H9 (cell line): ENCODE results near the gene FAM193A. TPM values are rescaled to one million over a fixed set of nuclear protein-coding genes. Genes with fewer than 3 reads are reported as not detected.

Source experiments
- DNase-seq: peaks from one replicate; pipeline ENCODE4 v3.0.0-alpha.2; 2017
- H2AFZ ChIP-seq: one replicate; pipeline ENCODE4 v1.6.1; 2013; ENCODE audit warnings: mild to moderate bottlenecking, low read length, control low read depth, moderate library complexity
- H2AK5ac ChIP-seq: 2 replicates; pipeline ENCODE4 v1.6.1; 2013; ENCODE audit warnings: low read length, control low read depth, mixed read lengths; ENCODE audit not compliant: insufficient read length
- H2BK120ac ChIP-seq: one replicate; pipeline ENCODE4 v1.6.1; 2013; ENCODE audit warnings: low read depth, mild to moderate bottlenecking, low read length, control low read depth, inconsistent platforms; ENCODE audit not compliant: poor library complexity, severe bottlenecking
- H2BK12ac ChIP-seq: 2 replicates; pipeline ENCODE4 v1.6.1; 2013; ENCODE audit warnings: low read length, control low read depth, mixed read lengths, low read depth; ENCODE audit not compliant: insufficient read length
- H2BK15ac ChIP-seq: 2 replicates; pipeline ENCODE4 v1.6.1; 2013; ENCODE audit warnings: low read depth, low read length, control low read depth
- H2BK20ac ChIP-seq: one replicate; pipeline ENCODE4 v1.6.1; 2013; ENCODE audit warnings: low read depth, mild to moderate bottlenecking, low read length, control low read depth, inconsistent platforms; ENCODE audit not compliant: poor library complexity, severe bottlenecking
- H2BK5ac ChIP-seq: 2 replicates; pipeline ENCODE4 v1.6.1; 2013; ENCODE audit warnings: low read length, control low read depth, mixed read lengths; ENCODE audit not compliant: insufficient read length
- H3K14ac ChIP-seq: 2 replicates; pipeline ENCODE4 v1.6.1; 2013; ENCODE audit warnings: low read length, control low read depth; ENCODE audit not compliant: insufficient read depth
- H3K18ac ChIP-seq: 2 replicates; pipeline ENCODE4 v1.6.1; 2013; ENCODE audit warnings: low read depth, mild to moderate bottlenecking, mixed read lengths, low read length, control low read depth; ENCODE audit not compliant: insufficient read length
- H3K23ac ChIP-seq: 2 replicates; pipeline ENCODE4 v1.6.1; 2013; ENCODE audit warnings: low read length, control low read depth, mixed read lengths, low read depth; ENCODE audit not compliant: insufficient read length
- H3K23me2 ChIP-seq: 2 replicates; pipeline ENCODE4 v1.6.1; 2013; ENCODE audit warnings: low read depth, mild to moderate bottlenecking, mixed read lengths, low read length, control low read depth; ENCODE audit not compliant: insufficient read length, poor library complexity, severe bottlenecking
- H3K27ac ChIP-seq: 2 replicates; pipeline ENCODE4 v1.5.1; 2013; ENCODE audit warnings: low read length, control low read depth, mixed read lengths, low read depth; ENCODE audit not compliant: insufficient read length
- H3K27me3 ChIP-seq: 2 replicates; pipeline ENCODE4 v1.6.1; 2013; ENCODE audit warnings: low read length, control low read depth, inconsistent platforms; ENCODE audit not compliant: insufficient read depth
- H3K4ac ChIP-seq: 2 replicates; pipeline ENCODE4 v1.6.1; 2013; ENCODE audit warnings: low read depth, mild to moderate bottlenecking, control low read depth, inconsistent platforms, low read length, moderate library complexity
- H3K4me1 ChIP-seq: 2 replicates; pipeline ENCODE4 v1.6.1; 2013; ENCODE audit warnings: low read length, control low read depth, inconsistent platforms; ENCODE audit not compliant: insufficient read depth
- H3K4me2 ChIP-seq: 2 replicates; pipeline ENCODE4 v1.6.1; 2013; ENCODE audit warnings: low read length, control low read depth, mixed read lengths; ENCODE audit not compliant: insufficient read length, insufficient read depth
- H3K56ac ChIP-seq: 2 replicates; pipeline ENCODE4 v1.6.1; 2013; ENCODE audit warnings: low read depth, mild to moderate bottlenecking, mixed read lengths, low read length, control low read depth; ENCODE audit not compliant: insufficient read length
- H3K79me1 ChIP-seq: 2 replicates; pipeline ENCODE4 v1.6.1; 2013; ENCODE audit warnings: low read depth, mild to moderate bottlenecking, moderate library complexity, low read length, control low read depth, inconsistent platforms; ENCODE audit not compliant: insufficient read depth, poor library complexity, severe bottlenecking
- H3K79me2 ChIP-seq: 2 replicates; pipeline ENCODE4 v1.6.1; 2013; ENCODE audit warnings: low read length, control low read depth, inconsistent platforms; ENCODE audit not compliant: insufficient read depth
- H3K9ac ChIP-seq: 2 replicates; pipeline ENCODE4 v1.6.1; 2013; ENCODE audit warnings: low read length, control low read depth, mixed read lengths; ENCODE audit not compliant: insufficient read length; ENCODE audit errors: extremely low read depth
- H3K9me3 ChIP-seq: one replicate; pipeline ENCODE4 v1.6.1; 2013; ENCODE audit warnings: low read depth, low read length, inconsistent platforms; ENCODE audit not compliant: control insufficient read depth
- H3T11ph ChIP-seq: one replicate; pipeline ENCODE4 v1.6.1; 2013; ENCODE audit warnings: mild to moderate bottlenecking, low read length, control low read depth, inconsistent platforms
- H4K20me1 ChIP-seq: one replicate; pipeline ENCODE4 v1.6.1; 2013; ENCODE audit not compliant: control insufficient read depth, insufficient read length, insufficient read depth
- H4K5ac ChIP-seq: 2 replicates; pipeline ENCODE4 v1.6.1; 2013; ENCODE audit warnings: low read depth, mild to moderate bottlenecking, mixed read lengths, low read length, control low read depth; ENCODE audit not compliant: insufficient read length
- H4K8ac ChIP-seq: replicated peaks from 2 replicates; pipeline ENCODE4 v1.6.1; 2013; ENCODE audit warnings: low read length, control low read depth, mixed read lengths, low read depth; ENCODE audit not compliant: insufficient read length
- H4K91ac ChIP-seq: 2 replicates; pipeline ENCODE4 v1.6.1; 2013; ENCODE audit warnings: low read depth, mild to moderate bottlenecking, moderate library complexity, mixed read lengths, low read length, control low read depth; ENCODE audit not compliant: insufficient read length
- H3K27ac Mint-ChIP-seq, 3 experiments: 2 replicates in 2 of 3; 3 replicates in 1 of 3; pipeline ENCODE4 v1.8.0; 2020 to 2021; ENCODE audit warnings: mixed read lengths in 3 of 3, mild to moderate bottlenecking in 1 of 3, moderate library complexity in 1 of 3
- H3K27me3 Mint-ChIP-seq: 2 replicates; pipeline ENCODE4 v1.8.0; 2021; ENCODE audit warnings: low read depth, mild to moderate bottlenecking, moderate library complexity, mixed read lengths
- H3K36me3 Mint-ChIP-seq, 3 experiments: 2 replicates in 2 of 3; 3 replicates in 1 of 3; pipeline ENCODE4 v1.8.0; 2020 to 2021; ENCODE audit warnings: low read depth in 3 of 3, mixed read lengths in 3 of 3; ENCODE audit not compliant: insufficient read depth in 1 of 3
- H3K4me1 Mint-ChIP-seq, 2 experiments: 2 replicates each; pipeline ENCODE4 v1.8.0; 2020; ENCODE audit warnings: mixed read lengths in 2 of 2
- H3K4me3 Mint-ChIP-seq, 2 experiments: 2 replicates in 1 of 2; 3 replicates in 1 of 2; pipeline ENCODE4 v1.8.0; 2020 to 2021; ENCODE audit warnings: mild to moderate bottlenecking in 2 of 2, mixed read lengths in 2 of 2, moderate library complexity in 1 of 2
- H3K9me3 Mint-ChIP-seq, 2 experiments: 2 replicates in 1 of 2; 3 replicates in 1 of 2; pipeline ENCODE4 v1.8.0; 2020; ENCODE audit warnings: mild to moderate bottlenecking in 2 of 2, mixed read lengths in 2 of 2, moderate library complexity in 1 of 2
- WGBS: extraction: QIAGEN DNeasy Blood & Tissue Kit; methylation state at CpG from one replicate; pipeline ENCODE4 v1.1.7; 2013; ENCODE audit warnings: missing lambda C conversion rate, low lambda C conversion rate, mixed read lengths; ENCODE audit not compliant: insufficient read length; ENCODE audit errors: extremely low coverage; 5-methylcytosine and 5-hydroxymethylcytosine counted together
- total RNA-seq: library from RNA; stranded (reverse); gene quantifications from 2 replicates; pipeline ENCODE4 v1.2.1, GENCODE V29; 2021
- TF ChIP-seq, protein P1 (sequence below): fragments of 200-600 bp; sonication (generic); conservative IDR thresholded peaks from 3 replicates; pipeline ENCODE4 v1.8.0; 2021; ENCODE audit warnings: antibody characterized with exemption, mild to moderate bottlenecking

Gene FAM193A
- total RNA-seq, 1 experiment from 2014 or later = 36.9 TPM

DNA sequence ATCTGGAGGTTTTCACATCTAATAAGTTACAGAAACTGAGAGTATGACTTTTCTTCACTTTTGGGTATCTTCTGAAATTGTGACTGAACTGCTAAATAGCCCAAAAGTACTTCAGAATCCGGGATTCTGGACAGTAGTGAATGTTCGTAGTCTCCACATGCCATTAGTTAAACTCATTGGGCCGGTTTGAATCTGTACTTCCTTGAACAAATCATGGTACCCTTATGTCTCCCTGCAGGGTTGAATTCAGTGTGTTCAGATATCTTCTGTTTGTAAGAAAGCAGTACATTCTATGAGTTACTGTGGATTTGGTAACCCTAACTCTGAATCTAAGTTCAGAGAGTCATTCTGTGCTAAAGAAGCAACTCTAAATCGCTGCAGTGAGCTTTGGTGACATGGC lies 33.6 kb downstream of the FAM193A start:
- TF ChIP-seq, protein P1, sequence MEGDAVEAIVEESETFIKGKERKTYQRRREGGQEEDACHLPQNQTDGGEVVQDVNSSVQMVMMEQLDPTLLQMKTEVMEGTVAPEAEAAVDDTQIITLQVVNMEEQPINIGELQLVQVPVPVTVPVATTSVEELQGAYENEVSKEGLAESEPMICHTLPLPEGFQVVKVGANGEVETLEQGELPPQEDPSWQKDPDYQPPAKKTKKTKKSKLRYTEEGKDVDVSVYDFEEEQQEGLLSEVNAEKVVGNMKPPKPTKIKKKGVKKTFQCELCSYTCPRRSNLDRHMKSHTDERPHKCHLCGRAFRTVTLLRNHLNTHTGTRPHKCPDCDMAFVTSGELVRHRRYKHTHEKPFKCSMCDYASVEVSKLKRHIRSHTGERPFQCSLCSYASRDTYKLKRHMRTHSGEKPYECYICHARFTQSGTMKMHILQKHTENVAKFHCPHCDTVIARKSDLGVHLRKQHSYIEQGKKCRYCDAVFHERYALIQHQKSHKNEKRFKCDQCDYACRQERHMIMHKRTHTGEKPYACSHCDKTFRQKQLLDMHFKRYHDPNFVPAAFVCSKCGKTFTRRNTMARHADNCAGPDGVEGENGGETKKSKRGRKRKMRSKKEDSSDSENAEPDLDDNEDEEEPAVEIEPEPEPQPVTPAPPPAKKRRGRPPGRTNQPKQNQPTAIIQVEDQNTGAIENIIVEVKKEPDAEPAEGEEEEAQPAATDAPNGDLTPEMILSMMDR = no peak
- no peak overlapping the region for H2AK5ac ChIP-seq
- no peak overlapping the region for H4K5ac ChIP-seq
- H3K23ac ChIP-seq = no peak overlapping the region
- H4K91ac ChIP-seq = no peak overlapping the region
- H2AFZ ChIP-seq = no peak overlapping the region
- no peak overlapping the region for H3K56ac ChIP-seq
- Mint-ChIP-seq H3K4me1 (peaks cover 31 to 32% of the 10 kb centered on the region in 2 experiments), H3K36me3 (peaks cover 2 to 14% (median 8%) of the 10 kb centered on the region in 3 experiments; a peak in 5 of 7 replicates), H3K4me3 (no peak overlapping the region), H3K27me3 (no peaks in the 10 kb centered on the region), H3K9me3 (no peaks in the 10 kb centered on the region), H3K27ac (peak overlapping the region in 1 of 3 experiments; percentile 36; a peak in 2 of 7 replicates)
- H2BK15ac ChIP-seq = no peak overlapping the region
- H3K9me3 ChIP-seq = no peaks in the 10 kb centered on the region
- H3K9ac ChIP-seq = no peak overlapping the region
- no peak overlapping the region for H2BK120ac ChIP-seq
- DNase-seq = no peak
- H4K20me1 ChIP-seq = no peaks in the 10 kb centered on the region
- H3K79me2 ChIP-seq = peaks cover 22% of the 10 kb centered on the region; the same call in 1 of the 2 replicates
- no peaks in the 10 kb centered on the region for H3K23me2 ChIP-seq
- WGBS = no CpG with 5 or more reads among the region's 4 CpGs
- H2BK5ac ChIP-seq = no peak overlapping the region
- no peak overlapping the region for H2BK12ac ChIP-seq
- H3K4ac ChIP-seq = no peak overlapping the region
- H3K4me2 ChIP-seq = no peak overlapping the region
- H3K27me3 ChIP-seq = no peaks in the 10 kb centered on the region
- H3K18ac ChIP-seq = no peak overlapping the region
- H3K4me1 ChIP-seq = peaks cover 2% of the 10 kb centered on the region; the same call in 1 of the 2 replicates
- H3K79me1 ChIP-seq = peaks cover 7% of the 10 kb centered on the region
- no peak overlapping the region for H4K8ac ChIP-seq
- H3T11ph ChIP-seq = no peak overlapping the region
- H2BK20ac ChIP-seq = no peak overlapping the region
- no peak overlapping the region for H3K27ac ChIP-seq
- H3K14ac ChIP-seq = no peak overlapping the region
